Activated CD4-positive, alpha-beta T cell treated with anti-CD3 and anti-CD28 coated beads for 36 hours (primary cell): ENCODE results near the gene RNFT1. TPM values are rescaled to one million over a fixed set of nuclear protein-coding genes. Genes with fewer than 3 reads are reported as not detected.
"Not testable (repeated sequence)": the region's sequence is repeated elsewhere in the genome, so short reads cannot be mapped to it uniquely, and the experiment has no call there.

ENCODE experiments used
- ATAC-seq: fragments of 200-7000 bp; cut with Tn5 transposase; one replicate; pipeline ENCODE4 v1.10.0; 2021; ENCODE audit warnings: mild to moderate bottlenecking, moderate library complexity
- CTCF ChIA-PET: fragments of 350-600 bp; sonication (Branson Sonifier 250); formaldehyde crosslinking; loops from one replicate; lab custom pipeline; 2021; ENCODE audit warnings: antibody characterized with exemption; lab: Charles Lee
- POLR2A ChIA-PET: fragments of 350-600 bp; sonication (Branson Sonifier 250); formaldehyde crosslinking; loops from one replicate; lab custom pipeline; 2021; ENCODE audit warnings: antibody characterized with exemption, inconsistent platforms; lab: Charles Lee
- DNase-seq: peaks from one replicate; pipeline ENCODE4 v3.0.0-alpha.2; 2020
- H3K27ac Mint-ChIP-seq: one replicate; pipeline ENCODE4 v1.8.0; 2021; ENCODE audit warnings: mixed read lengths
- H3K27me3 Mint-ChIP-seq: one replicate; pipeline ENCODE4 v1.8.0; 2021; ENCODE audit warnings: mixed read lengths
- H3K36me3 Mint-ChIP-seq: one replicate; pipeline ENCODE4 v1.8.0; 2021; ENCODE audit warnings: low read depth, mixed read lengths
- H3K4me1 Mint-ChIP-seq: one replicate; pipeline ENCODE4 v1.8.0; 2021; ENCODE audit warnings: mixed read lengths
- H3K4me3 Mint-ChIP-seq: one replicate; pipeline ENCODE4 v1.8.0; 2021; ENCODE audit warnings: mild to moderate bottlenecking, moderate library complexity, mixed read lengths
- H3K9me3 Mint-ChIP-seq: one replicate; pipeline ENCODE4 v1.8.0; 2021; ENCODE audit warnings: low read depth, mixed read lengths
- intact Hi-C, 2 experiments: fragments of 100-400 bp; cut with DNase I in 1 of 2; cut with micrococcal nuclease in 1 of 2; formaldehyde crosslinking; loops; one replicate each; pipeline versions ENCODE4 v1.14.2 to v1.15.1; 2022 to 2024; cut with DNase I, micrococcal nuclease
- total RNA-seq, 2 experiments: library from RNA; stranded (reverse); gene quantifications; one replicate each; pipeline ENCODE4 v1.2.3, GENCODE V29; 2021

RNFT1 gene
- total RNA-seq, 2 experiments from 2014 or later = 32.8 to 36.9 TPM

DNA sequence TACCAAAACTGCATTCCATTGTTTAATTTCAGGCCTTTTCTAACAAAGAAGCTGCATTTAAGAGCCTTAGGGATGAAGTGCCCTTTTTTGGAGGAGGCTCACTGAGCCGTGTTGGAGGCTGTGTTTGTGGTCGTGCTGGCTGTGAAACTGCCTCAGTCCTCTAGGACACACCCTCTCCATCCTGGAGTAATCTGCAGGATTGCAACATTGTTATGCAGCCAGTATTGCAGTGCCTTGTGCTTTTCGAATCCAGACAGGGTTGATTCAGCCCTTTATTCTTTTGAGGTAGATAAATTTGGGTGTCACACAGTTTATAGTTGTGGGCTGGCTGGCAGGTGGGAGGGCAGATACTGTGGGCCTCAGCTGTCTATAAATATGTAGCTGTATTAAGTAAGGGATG, 33.8 kb downstream of the RNFT1 start:
- H3K27ac Mint-ChIP-seq, DNase-seq, H3K27me3 Mint-ChIP-seq, intact Hi-C loops, H3K4me3 Mint-ChIP-seq, POLR2A ChIA-PET, CTCF ChIA-PET, ATAC-seq, H3K4me1 Mint-ChIP-seq, H3K9me3 Mint-ChIP-seq: not testable (repeated sequence)
- peaks cover 58% of the 10 kb centered on the region for H3K36me3 Mint-ChIP-seq

DNA sequence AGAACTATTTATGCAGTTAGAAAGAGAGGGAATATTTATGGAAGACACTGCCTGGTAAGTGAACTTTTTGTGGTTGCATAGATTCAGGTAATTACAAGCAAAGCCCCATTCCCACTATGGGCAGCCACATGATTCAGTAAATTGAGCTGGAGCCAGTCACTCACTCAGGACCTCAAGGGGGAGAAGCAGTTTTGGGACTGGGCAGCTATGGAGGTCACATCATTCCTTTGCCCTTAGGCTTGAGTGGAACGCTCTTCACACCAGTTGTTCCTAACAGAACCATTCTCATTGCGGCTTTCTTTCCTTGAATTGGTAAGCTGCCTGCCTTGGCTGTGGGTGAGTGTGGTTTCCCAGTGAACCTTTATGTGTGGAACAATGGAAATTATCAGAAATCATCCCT, 34.4 kb downstream of the RNFT1 start:
- POLR2A ChIA-PET, H3K4me3 Mint-ChIP-seq, DNase-seq, H3K4me1 Mint-ChIP-seq, intact Hi-C loops, H3K27me3 Mint-ChIP-seq, CTCF ChIA-PET, H3K9me3 Mint-ChIP-seq, H3K27ac Mint-ChIP-seq, ATAC-seq: not testable (repeated sequence)
- H3K36me3 Mint-ChIP-seq = peaks cover 63% of the 10 kb centered on the region

- H3K27ac Mint-ChIP-seq, H3K4me3 Mint-ChIP-seq, H3K27me3 Mint-ChIP-seq, POLR2A ChIA-PET, H3K9me3 Mint-ChIP-seq, H3K4me1 Mint-ChIP-seq, ATAC-seq, DNase-seq, intact Hi-C loops: not testable (repeated sequence)
- H3K36me3 Mint-ChIP-seq = peaks cover 45% of the 10 kb centered on the region
- CTCF ChIA-PET = interaction anchor here (0.6 to 1.6 kb wide), 4 partner anchors 8 to 116 kb away, joined by 3 to 5 read pairs (median 4); no protein-coding TSS in a partner anchor
These were observed 43.9 kb downstream of the RNFT1 start for GRCh38 chr17:59920637-59921036.

DNA sequence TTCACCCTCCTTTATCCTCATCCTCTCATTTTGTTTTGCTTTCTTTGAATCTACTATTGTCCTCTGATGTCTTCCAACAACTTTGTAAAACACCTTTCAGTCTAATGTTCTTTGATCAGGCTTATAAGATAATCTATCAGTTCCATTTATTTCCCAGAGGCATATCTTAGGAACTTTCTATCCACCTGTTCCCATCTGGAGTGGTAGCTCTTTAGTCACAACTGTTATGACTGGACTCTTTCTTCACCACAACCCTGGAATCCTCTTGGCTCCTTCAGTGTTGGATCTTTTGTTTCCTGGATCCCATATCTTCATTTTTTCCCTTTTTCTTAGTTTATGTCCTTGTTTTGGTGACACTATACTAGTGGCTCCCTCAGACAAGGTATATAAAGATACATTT, 48.1 kb downstream of the RNFT1 start:
- H3K4me1 Mint-ChIP-seq = no peaks in the 10 kb centered on the region
- intact Hi-C loops = no loop called here
- ChIA-PET CTCF (interaction anchor here (2.9 kb wide), 1 partner anchor 122 kb away, joined by 39 read pairs; no protein-coding TSS in a partner anchor), POLR2A (no interaction called here)
- no peaks in the 10 kb centered on the region for H3K9me3 Mint-ChIP-seq
- H3K4me3 Mint-ChIP-seq = no peak overlapping the region
- DNase-seq = no peak
- peak overlapping the region; percentile 34 for H3K27ac Mint-ChIP-seq
- ATAC-seq = no peak
- H3K36me3 Mint-ChIP-seq = peaks cover 52% of the 10 kb centered on the region
- no peaks in the 10 kb centered on the region for H3K27me3 Mint-ChIP-seq

GRCh38 chr17:59914274-59914854, 50.2 kb downstream of the RNFT1 start:
- H3K36me3 Mint-ChIP-seq = peaks cover 48% of the 10 kb centered on the region
- intact Hi-C loops = loop anchor here in 1 of 2 experiments (2.0 kb wide), 1 partner anchor 122 kb away; no protein-coding TSS in a partner anchor
- ATAC-seq = no peak
- H3K4me1 Mint-ChIP-seq = no peaks in the 10 kb centered on the region
- CTCF ChIA-PET = interaction anchor here (0.6 to 2.9 kb wide), 23 partner anchors 8 to 473 kb away, joined by 3 to 39 read pairs (median 4); no protein-coding TSS in a partner anchor
- POLR2A ChIA-PET = no interaction called here
- DNase-seq = no peak
- no peak overlapping the region for H3K27ac Mint-ChIP-seq
- H3K9me3 Mint-ChIP-seq = no peaks in the 10 kb centered on the region
- no peak overlapping the region for H3K4me3 Mint-ChIP-seq
- H3K27me3 Mint-ChIP-seq = no peaks in the 10 kb centered on the region

GRCh38 chr17:59907467-59907866, 57.1 kb downstream of the RNFT1 start:
- Mint-ChIP-seq H3K9me3 (no peaks in the 10 kb centered on the region), H3K27me3 (no peaks in the 10 kb centered on the region), H3K36me3 (peaks cover 19% of the 10 kb centered on the region), H3K27ac (no peak overlapping the region), H3K4me1 (peaks cover 20% of the 10 kb centered on the region), H3K4me3 (no peak overlapping the region)
- CTCF ChIA-PET = interaction anchor here (0.7 kb wide), 1 partner anchor 148 kb away, joined by 4 read pairs; no protein-coding TSS in a partner anchor
- intact Hi-C loops = no loop called here
- POLR2A ChIA-PET = interaction anchor here (0.7 kb wide), 1 partner anchor 33 kb away, joined by 4 read pairs; no protein-coding TSS in a partner anchor
- DNase-seq (no peak), ATAC-seq (no peak)

- peak overlapping the region; percentile 80 for H3K27ac Mint-ChIP-seq
- no peak for DNase-seq
- peak; percentile 51 for ATAC-seq
- no peak overlapping the region for H3K4me3 Mint-ChIP-seq
- CTCF ChIA-PET = interaction anchor here (1.0 to 1.2 kb wide), 3 partner anchors 11 to 217 kb away, joined by 3 to 4 read pairs (median 3); no protein-coding TSS in a partner anchor
- H3K27me3 Mint-ChIP-seq = no peaks in the 10 kb centered on the region
- intact Hi-C loops = no loop called here
- POLR2A ChIA-PET = interaction anchor here (0.6 kb wide), 1 partner anchor 141 kb away, joined by 3 read pairs; no protein-coding TSS in a partner anchor
- H3K4me1 Mint-ChIP-seq = peaks cover 30% of the 10 kb centered on the region
- H3K9me3 Mint-ChIP-seq = no peaks in the 10 kb centered on the region
- H3K36me3 Mint-ChIP-seq = peaks cover 12% of the 10 kb centered on the region
These were observed 61.1 kb downstream of the RNFT1 start for GRCh38 chr17:59903455-59903854.

Other genes starting within 250 kb of the RNFT1 start
- 10 to 100 TPM; 10.6 to 11.0 TPM for gene TUBD1, start 71.8 kb downstream of the RNFT1 start, total RNA-seq
- gene RPS6KB1, start 71.6 kb downstream of the RNFT1 start, total RNA-seq = 10 to 100 TPM; 52.6 to 54.5 TPM
- gene HEATR6, start 114.2 kb upstream of the RNFT1 start, total RNA-seq = 10 to 100 TPM; 25.4 to 26.8 TPM
- not detected for gene CA4, start 185.2 kb upstream of the RNFT1 start, total RNA-seq